Transverse colon (tissue), 4 donors: ENCODE results near the gene SPEF2.

Experiments used
- CTCF ChIP-seq, 5 experiments: fragments of 200-600 bp in 3 of 5; fragments of 450-650 bp in 2 of 5; sonication (generic) in 3 of 5; IDR thresholded peaks; 1 replicate in 2 of 5; 2 replicates in 3 of 5; pipeline ENCODE4 v1.5.1; 2016 to 2017; ENCODE audit warnings: antibody characterized with exemption in 5 of 5, inconsistent platforms in 3 of 5, mild to moderate bottlenecking in 2 of 5, moderate library complexity in 1 of 5
- EP300 ChIP-seq: sonication (generic); formaldehyde crosslinking; IDR thresholded peaks from one replicate; pipeline ENCODE4 v1.6.1; 2017; ENCODE audit warnings: antibody characterized with exemption, low read depth
- POLR2A ChIP-seq: fragments of 450-650 bp; IDR thresholded peaks from one replicate; pipeline ENCODE4 v1.6.1; 2016; ENCODE audit warnings: antibody characterized with exemption, mild to moderate bottlenecking, moderate library complexity
- POLR2AphosphoS5 ChIP-seq, 3 donors: sonication (generic); formaldehyde crosslinking; IDR thresholded peaks; one replicate each; pipeline ENCODE4 v1.6.1; 2016; ENCODE audit warnings: antibody characterized with exemption in 3 of 3

GRCh38 chr5:35765921-35766320 is 148.3 kb downstream of the SPEF2 start:
- TF ChIP-seq CTCF (IDR thresholded peaks at IDR 0.05): no peak
- TF ChIP-seq POLR2A: no peak
- no peak for TF ChIP-seq EP300
- TF ChIP-seq POLR2AphosphoS5 (IDR thresholded peaks at IDR 0.05): no peak
